B cell (primary cell): ENCODE measurements around the gene NUDT14.

Experiments used
- EZH2 ChIP-seq: IDR thresholded peaks from 2 replicates; pipeline ENCODE4 v1.6.1; 2012; ENCODE audit warnings: borderline replicate concordance, low read depth, mild to moderate bottlenecking, moderate library complexity, low read length; ENCODE audit not compliant: insufficient read depth, poor library complexity, severe bottlenecking
- TF ChIP-seq, protein P1 (sequence below): fragments of 200-600 bp; IDR thresholded peaks from one replicate; pipeline ENCODE4 v1.8.0; 2022; ENCODE audit warnings: antibody characterized with exemption, mild to moderate bottlenecking

DNA sequence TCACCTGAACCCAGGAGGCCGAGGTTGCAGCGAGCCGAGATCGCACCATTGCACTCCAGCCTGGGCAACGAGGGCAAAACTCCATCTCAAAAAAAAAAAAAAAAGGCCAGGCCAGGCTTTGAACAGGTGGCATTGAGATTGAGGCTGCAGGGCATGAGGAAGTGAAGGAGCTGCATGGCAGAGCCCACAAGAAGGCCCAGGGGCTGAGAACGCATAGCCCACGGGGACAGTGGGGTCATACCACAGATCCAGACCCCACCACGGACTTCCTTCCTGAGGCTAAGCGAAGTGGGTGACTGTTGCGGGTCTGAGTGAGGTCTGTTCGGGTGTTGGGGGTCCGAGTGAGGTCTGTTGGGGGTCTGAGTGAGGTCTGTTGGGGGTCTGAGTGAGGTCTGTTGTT, 20.3 kb downstream of the NUDT14 start:
- TF ChIP-seq, protein P1, sequence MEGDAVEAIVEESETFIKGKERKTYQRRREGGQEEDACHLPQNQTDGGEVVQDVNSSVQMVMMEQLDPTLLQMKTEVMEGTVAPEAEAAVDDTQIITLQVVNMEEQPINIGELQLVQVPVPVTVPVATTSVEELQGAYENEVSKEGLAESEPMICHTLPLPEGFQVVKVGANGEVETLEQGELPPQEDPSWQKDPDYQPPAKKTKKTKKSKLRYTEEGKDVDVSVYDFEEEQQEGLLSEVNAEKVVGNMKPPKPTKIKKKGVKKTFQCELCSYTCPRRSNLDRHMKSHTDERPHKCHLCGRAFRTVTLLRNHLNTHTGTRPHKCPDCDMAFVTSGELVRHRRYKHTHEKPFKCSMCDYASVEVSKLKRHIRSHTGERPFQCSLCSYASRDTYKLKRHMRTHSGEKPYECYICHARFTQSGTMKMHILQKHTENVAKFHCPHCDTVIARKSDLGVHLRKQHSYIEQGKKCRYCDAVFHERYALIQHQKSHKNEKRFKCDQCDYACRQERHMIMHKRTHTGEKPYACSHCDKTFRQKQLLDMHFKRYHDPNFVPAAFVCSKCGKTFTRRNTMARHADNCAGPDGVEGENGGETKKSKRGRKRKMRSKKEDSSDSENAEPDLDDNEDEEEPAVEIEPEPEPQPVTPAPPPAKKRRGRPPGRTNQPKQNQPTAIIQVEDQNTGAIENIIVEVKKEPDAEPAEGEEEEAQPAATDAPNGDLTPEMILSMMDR, result no peak
- TF ChIP-seq EZH2, result no peak
